Measurements from ENCODE around the gene VPS51.

Gene VPS51

DNA sequence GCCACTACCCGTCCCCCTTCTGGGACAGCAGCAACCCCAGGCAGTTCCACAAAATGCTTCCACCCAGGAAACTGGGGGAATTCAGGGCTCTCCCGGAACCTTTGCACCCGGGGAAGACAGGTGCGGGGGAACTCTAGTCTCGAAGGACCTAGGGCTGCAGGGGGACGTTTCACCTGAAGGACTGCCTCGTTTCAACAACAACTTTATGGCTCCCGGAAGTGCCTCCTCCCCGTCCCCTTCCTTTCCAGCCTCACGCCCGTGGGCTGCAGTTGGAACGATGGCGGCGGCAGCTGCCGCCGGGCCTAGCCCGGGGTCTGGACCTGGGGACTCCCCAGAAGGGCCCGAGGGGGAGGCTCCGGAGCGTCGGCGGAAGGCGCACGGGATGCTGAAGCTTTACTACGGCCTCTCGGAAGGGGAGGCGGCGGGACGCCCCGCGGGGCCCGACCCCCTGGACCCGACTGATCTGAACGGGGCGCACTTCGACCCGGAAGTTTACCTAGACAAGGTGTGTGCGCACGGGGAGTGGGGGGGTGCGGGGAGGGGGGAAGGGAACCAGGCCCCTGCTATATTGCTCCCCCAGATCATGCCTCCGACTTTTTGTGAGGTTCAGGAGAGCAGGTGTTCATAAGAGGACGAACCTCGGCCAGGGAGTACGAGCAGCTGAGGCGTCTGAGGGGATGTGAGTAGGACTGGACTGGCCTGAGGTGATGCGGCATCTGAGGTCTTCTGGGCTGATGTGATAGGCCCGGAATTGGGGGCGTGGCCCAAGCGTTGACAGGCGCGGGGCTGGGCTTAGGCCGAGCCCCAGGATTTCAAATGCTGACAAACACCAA is at the start of gene VPS51:
TSS of gene VPS51 (plus strand) at position 241 of the 833 bp plus-strand sequence. CDS start at position 278, 37 bp downstream.
- peak; percentile 96 for DNase-seq (ENCODE audit: low spot score)

DNA sequence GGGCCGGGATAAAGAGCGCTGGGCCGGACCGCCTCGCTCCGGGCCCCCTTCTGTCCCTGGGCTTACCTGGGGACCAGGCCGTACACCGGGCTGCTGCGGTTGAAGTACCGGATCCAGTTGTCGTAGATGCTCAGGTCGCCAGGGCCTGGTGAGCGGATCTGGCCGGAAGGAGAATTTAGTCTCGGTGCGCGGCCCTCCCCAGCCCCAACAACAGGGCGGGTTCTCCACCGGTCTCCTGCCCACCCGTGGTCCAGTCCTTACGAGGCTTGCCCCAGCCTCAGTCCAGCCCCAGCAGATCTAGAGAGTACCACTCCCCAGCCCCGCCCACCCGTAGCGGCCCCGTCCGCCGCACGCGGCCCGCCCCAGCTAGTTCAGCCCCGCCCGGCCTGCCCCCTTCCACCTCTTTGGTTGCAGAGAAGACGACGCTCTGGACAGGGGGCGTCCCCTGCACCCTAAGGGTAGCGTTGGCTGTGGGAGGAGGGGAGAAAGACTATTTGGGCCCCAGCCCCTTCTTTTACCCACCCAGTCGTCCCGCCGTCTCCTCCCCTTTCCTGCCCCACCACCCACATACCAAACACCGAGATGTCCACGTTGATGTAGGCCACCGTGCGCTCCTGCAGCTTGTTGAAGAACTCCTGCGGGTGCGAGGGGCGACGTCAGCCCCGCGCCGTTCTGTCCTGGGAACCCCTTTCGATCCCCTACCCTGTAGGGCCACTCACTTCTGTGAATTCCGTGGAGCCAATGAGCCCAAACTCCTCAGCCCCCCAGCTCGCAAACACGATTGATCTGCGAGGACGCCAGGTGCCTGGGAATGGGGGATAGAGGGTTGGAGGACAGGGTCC is 48.2 kb upstream of the VPS51 start:
- DNase-seq (ENCODE audit: low spot score): peak; percentile 40

DNA sequence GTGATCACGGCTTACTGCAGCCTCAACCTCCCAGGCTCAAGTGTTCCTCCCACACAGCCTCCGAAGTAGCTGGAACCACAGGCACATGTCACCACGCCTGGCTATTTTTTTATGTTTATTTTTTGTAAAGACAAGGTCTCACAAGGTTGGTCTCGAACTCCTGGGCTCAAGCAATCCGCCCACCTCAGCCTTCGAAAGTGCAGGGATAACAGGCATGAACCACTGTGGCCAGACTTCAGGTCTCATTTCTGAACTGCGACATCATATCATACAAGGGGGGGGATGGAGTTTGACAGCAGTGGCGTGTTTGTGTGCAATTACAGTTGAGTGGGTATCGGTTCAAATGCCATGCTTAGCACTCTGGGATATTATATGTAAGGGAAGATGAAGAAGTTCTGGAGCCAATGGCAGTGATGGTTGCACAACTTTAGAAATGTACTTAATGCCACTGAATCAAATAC is 44.6 kb upstream of the VPS51 start:
- no peak for DNase-seq (ENCODE audit: low spot score)

DNA sequence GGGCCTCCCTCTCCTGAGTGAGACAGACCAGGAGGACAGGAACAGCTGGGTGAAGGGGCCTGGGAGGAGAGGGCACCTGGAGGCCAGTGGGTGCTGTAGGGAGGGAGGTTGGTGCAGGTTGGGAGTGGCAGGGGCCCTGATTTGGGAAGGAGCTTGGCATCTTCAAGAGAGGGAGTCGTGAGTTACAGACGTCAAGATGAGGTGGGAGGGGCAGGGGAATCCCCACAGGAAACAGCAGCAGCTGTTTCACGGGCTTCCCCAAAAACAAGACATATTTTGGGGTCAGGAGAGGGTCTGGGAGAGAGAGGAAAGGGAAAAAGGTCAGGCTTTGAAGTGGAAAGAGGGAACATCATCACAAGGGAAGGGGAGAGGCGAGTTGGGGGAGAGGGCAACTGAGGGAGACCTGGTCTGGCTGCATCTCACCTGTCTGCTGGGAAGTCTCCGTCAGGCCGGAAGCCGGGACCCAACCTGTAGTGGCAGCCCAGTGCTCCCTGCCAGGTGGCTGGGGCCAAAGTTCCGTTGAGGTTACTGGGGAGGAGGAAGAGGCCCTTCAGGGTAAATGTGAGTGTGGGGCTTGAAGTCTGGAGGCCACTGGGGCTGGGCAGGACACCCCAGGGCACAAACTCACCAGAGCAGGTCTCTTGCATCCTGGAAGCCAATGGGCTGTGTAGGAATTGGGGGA is 42.0 kb upstream of the VPS51 start:
- no peak for DNase-seq (ENCODE audit: low spot score)

DNA sequence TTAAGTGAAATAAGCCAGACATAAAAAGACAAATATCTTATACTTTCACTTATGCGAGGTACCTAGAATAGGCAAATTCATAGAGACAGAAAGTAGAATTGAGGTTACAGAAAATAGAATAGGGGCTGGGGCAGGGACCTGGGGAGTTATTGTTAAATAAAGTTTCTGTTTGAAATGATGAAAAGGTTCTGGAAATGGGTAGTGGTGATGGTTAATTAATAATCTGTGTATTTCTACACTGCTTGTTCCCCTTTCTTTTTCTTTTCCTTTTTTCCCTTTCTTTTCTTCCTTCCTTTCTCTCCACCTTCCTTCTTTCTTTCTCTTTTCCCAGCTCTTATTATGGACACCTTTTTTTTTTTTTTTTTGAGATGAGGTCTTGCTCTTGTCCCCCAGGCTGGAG is 40.5 kb upstream of the VPS51 start:
- DNase-seq (ENCODE audit: low spot score): no peak

DNA sequence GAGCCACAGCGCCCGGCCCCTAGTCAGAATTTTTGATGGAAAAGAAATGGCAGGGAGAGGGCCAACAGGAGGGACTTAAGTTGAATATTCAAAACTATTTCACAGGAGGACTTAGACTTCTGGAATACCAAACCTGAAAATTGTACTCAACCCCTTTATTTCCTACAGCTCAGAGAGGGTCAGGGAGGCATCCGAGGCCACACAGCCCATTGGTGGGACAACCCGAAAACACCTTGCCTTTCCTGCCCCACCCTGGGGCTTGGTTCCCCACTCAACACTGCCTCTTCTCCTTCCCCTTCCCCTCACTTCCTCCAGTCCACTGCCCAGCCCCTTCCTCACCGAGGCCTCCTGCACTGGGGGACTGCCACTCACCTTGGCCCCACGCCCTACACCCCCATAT is 39.0 kb upstream of the VPS51 start:
- DNase-seq (ENCODE audit: low spot score): no peak

DNA sequence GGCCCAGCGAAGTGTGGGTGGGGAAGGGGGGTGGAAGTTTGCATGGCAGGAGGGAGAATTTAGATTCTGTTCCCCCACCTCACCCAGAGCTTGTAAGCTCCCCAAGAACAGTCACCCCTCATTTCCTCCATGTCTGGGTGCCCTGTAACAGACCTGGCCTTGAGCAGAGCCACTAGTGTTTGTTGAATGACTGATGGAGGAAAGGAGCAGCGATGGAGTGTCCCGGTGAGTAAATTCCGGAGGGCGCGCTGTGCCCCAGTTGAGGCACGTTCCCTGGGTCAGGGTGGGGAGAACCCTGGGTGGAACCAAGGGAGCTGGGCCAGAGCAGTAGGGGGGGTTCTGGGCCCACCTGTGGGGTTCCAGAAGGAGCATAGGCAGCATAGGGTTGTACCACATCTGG is 38.5 kb upstream of the VPS51 start:
- DNase-seq (ENCODE audit: low spot score): no peak

DNA sequence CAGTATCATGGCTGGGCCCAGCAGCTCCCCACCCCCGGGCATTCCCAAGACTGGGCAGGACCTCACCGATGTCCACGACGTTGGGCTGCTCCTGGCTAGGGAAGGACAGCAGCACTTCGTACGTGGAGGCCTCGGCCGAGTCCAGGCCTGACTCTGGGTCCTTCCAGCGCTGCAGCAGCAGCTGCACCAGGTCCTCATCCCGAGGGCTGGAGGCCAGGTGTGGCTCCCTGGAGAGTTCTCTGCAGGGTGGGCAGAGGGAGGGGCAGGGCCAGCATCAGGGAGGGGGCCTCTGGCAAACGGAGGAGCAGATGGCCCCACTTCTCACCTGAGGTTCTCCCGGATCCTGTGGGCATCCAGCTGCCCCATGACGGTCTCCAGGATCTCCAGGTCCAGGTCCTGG is 38.0 kb upstream of the VPS51 start:
- DNase-seq (ENCODE audit: low spot score): no peak

DNA sequence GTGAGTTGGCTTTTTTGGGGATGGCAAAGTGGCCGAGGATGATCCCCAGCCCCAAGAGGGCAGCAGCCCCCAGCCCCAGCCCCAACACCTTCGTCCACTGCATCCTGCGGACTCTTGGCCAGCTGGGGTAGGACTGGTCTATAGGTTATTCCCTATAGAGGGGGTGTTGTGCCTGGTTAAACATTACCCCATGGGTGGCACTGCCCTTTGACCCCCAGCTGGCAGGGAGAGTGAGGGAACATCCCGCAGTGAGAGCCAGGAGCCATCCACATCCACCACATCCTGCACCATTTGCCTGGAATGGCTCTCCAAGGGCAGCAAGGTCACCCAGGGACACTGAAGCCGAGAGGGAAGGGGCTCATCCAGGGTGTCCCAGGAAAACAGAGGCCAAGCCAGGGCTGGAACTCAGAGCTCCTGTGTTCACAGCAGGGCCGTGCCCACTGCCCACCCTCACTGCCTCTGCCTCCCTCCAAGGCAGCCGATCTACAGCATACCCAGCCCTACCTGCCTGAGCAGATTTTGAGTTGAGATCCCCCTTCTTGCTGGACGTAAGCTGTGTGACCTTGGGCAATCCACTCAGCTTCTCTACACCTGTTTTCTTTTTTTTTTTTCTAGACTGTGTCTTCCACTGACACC is 37.5 kb upstream of the VPS51 start, which contains the start of gene NAALADL1:
TSS of gene NAALADL1 (minus strand) at position 135 of the 636 bp plus-strand sequence. CDS start at position 103, 32 bp downstream.
- no peak for DNase-seq (ENCODE audit: low spot score)

DNA sequence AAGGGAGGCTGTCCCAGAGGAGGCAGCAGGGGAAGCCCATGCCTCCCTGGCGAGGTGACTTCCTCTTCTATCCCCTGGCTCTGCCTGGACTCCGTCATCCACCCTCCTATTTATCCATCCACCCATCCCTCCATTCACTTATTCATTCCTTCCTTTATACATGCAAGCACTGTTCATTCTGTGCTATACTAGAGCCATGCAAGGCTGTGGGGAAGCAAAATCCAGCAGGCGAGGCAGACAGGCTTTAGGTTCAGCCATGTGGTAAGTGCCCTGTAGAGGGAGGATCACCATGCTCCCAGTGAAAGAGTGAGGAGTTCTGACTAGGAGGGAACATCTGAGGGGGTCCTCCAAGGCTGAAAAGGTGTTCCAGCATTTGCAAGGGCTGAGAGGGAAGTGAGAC is 36.5 kb upstream of the VPS51 start:
- DNase-seq (ENCODE audit: low spot score): no peak

DNA sequence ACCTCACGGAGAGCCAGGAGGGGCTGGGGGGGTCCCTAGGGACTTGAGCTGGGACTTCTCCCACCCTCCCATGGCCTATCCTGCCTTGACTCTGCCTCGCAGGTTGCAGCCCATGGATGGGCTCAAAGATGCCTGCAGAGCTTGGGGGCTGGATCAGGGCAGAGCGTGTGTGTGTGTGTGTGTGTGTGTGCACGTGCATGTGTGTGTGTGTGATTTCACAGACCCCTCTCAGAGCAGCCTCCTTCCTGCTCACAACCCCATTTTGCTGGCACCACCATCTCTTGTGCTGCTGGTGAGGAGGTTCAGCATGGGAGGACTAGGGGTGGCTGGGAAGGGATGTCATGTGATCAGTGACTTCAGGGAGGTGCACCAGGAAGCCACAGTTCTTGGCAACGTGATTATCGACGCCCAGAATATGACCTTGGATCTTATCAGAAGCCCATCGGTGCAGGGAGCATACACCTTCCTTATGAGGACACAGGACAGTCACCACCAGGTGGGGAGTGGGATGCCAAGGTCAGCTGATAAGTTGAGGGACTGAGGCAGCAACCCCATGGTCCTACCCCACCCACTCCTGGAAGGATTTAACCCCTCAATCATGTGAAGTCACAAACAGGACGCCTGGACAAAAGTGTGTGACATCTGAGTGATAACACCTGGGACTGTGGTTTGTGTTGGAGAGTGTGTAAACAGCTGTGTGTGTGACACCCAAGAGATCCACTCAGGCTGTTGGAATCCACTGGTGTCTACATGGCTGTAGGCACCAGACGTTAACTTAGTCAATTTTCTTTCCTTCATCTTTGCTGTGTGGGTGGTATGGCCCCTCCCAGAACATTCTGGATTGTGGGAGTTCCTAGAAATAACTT is 35.8 kb upstream of the VPS51 start:
- no peak for DNase-seq (ENCODE audit: low spot score)

DNA sequence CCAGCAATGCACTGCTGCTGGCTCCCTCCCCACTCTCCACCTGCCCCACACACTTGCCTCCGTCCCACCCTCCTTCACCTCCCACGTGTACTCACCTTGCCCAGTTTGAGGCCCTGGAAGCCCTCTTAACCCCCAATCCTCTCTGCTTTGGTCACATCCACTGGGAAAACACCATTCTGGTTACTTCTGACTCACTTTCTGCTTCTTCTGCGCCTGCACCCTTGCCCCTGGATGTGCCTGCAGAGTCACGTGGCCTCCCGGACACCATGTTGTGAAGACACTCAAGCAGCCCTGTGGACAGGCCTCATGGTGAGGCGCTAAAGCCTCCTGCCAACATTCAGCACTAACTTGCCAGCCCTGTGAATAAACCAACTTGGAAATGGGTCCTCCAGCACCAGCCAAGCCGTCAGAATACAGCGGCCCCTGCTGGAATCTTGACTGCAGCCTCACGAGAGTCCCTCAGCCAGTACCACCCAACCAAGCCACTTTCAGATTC is 35.1 kb upstream of the VPS51 start:
- DNase-seq (ENCODE audit: low spot score): no peak

DNA sequence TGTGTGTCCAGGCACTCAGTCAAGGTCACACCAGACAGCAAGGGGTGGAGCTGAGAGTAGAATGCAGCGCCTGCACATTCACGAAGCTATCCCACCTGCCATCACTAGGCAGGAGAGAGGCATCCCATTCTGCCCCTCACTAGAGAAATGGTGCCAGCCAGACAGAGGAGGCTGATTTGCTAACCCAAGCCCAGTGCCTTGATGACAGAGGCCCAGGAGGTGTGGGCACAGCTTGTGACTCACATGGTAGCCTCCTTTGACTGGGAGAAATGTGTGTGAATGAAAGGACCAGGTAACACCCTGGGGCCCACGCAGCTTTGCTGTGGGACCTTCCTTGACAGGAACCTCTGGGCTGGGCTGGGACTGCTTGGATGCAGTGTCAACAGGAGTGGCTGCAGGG is 32.5 kb upstream of the VPS51 start:
- DNase-seq (ENCODE audit: low spot score): no peak

DNA sequence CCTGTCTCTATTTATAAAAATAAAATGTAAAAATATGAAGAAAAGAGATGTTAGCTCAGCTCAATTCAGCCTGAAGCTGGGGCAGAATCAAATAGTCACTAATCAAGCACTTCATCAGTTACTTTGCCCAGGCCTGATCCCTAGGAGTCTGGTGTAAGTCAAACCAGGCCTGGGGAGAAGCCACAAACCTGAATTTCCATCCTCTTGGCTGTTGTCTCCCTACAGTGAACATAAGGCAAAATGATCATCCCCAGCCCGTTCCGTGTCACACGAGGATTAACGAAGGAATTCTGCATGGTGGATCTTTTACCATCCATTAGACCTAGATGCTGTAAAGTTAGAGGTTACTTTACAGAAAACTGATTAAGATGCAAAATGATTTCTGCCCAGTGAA is 31.2 kb upstream of the VPS51 start:
- DNase-seq (ENCODE audit: low spot score): no peak

DNA sequence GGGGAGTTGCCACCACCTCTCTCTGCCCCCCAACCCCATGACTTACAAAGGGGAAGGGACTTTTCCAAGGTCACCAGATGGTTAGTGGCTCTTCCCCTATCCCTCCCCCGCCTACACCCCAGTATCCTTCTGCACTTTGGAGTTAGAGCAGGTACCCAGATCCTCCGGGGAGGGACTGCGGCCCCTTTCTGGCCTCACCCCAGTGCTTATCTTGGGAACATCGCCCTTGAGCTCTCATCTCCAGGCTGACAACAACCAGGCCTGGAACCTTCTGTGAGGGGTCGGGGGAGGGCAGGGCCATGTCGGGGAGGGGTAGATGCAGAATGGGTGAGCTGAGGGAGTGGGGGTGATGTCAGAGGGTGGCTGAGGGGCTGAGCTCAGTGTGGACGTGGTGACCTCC is 30.2 kb upstream of the VPS51 start:
- DNase-seq (ENCODE audit: low spot score): no peak

DNA sequence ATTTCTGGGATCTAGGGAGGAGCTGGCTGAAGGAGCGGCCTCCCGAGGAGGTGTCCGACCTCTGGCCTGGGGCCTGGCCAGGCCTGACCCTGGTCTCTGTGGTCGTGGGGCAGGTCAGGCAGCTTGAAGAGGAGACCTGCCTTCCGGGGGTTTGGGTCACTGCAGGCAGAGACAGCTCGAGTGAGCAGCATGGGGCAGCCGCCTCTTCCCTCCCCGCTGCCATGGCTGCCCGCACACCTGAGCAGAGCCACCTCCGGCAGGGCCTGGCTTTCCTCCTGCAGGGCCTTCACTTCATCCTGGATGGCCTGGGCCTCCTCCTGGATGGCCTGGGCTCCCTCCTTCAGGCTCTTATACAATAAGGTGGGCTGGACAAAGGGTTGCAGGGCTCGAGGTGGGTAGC is 29.7 kb upstream of the VPS51 start:
- no peak for DNase-seq (ENCODE audit: low spot score)

DNA sequence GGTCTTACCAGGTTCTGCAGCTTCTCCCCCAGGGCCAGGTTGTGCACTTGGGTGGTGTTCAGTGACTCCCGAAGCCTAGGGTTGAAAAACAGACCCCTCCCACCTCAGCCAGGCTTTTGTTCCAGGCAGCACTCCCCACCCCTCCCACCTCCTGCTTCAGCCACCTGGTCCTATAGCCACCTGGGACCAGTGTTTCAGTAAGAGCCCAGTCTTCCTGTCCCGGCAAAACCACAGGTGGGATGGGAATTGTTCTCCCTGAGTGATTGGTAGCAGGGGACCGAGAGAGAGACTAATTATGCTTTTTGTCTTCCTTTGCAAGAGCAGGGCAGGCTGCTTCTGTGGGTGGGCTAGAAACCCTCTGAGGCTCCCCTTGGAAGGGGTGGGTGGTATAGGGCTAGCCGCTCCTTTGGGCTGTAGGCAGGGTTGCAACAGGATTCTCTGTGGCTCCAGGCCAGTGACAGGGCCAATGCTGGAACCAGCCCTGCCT is 29.2 kb upstream of the VPS51 start:
- DNase-seq (ENCODE audit: low spot score): no peak

DNA sequence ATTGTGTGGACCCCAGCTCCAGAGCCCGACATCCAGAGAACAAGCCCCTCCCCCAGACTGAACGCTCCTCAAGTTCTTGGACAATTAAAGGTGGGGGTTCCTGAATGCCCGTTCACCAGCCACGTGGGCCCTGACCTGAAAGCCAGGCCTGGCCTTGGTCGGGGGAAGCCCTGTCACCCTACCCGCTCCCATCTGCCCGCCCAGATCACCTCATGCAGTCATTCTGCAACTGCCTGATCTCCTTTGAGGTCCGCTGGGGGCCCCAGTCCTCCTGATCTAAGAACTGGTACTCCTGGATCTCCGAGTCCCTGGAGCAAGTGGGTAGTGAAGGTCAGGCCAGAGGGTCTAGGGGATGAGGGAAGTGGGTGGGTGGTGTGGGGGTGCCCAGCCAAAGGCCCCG is 28.6 kb upstream of the VPS51 start:
- DNase-seq (ENCODE audit: low spot score): no peak

DNA sequence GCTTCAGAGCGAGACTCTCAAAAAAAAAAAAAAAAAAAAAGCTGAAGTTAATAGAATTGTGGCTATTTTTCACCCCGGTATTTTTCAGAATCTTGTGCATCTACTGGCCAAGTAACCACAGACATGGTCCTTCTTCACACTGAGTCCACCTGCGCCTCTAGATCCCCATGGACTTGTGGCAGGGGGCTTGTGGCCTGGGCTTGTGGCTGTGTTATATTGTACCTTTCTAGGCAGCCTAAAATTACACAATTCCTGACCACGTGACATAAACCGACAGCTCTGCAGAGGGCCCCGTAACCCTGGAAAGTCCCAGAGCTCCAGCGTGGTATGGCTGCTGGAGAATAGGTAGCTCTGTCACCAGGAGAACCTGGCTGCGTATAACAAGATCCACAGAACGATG is 26.8 kb upstream of the VPS51 start:
- no peak for DNase-seq (ENCODE audit: low spot score)

DNA sequence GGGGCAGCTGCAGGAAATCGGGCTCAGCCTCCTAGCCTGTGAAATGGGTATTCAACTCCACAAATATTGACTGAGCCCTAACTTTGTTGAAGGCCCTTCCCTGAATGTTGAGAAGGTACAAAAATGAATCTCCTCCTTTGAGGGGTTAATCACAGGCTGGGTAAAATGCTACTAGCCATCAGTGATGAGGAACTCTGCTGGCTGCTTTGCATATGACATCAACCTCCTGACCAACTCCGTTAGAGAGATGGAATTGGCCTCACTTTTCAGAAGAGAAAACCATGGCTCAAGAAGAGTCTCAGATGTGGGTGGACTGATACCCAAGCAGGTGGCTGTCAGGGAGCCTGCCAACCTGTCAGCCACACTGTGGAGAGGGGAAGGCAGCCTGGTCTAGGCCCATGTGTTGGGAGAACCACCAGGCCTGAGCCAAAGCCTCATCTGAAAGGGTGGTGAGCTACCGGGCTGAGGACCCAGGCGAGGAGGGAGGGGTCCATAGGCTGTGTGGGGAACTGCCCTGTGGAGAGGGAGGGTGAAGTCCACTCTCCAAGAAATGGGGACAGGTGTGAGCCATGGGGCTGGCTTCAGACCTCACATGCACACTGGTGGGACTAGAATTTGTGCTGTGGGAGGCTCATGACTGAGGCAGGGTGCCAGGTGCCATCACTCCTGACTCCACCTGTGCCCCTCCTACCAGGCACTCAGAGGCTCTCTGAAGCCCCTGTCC is 23.9 kb upstream of the VPS51 start:
- DNase-seq (ENCODE audit: low spot score): no peak

Data from AG08395 (cell line).